Occipital lobe (tissue), 2 donors: ENCODE results near the gene RHBDL1. TPM values are rescaled to one million over a fixed set of nuclear protein-coding genes. Genes with fewer than 3 reads are reported as not detected.

ENCODE experiments used
- DNase-seq: peaks from one replicate; lab custom pipeline; 2025; lab: John Stamatoyannopoulos, UW
- total RNA-seq: library from RNA; depleted of rRNA; stranded (reverse); fragments of >200 nt; gene quantifications from one replicate; pipeline ENCODE4 v1.2.3, GENCODE V29; 2014

RHBDL1 gene
- total RNA-seq, 1 donor from 2014 or later, result 1.4 TPM

DNA sequence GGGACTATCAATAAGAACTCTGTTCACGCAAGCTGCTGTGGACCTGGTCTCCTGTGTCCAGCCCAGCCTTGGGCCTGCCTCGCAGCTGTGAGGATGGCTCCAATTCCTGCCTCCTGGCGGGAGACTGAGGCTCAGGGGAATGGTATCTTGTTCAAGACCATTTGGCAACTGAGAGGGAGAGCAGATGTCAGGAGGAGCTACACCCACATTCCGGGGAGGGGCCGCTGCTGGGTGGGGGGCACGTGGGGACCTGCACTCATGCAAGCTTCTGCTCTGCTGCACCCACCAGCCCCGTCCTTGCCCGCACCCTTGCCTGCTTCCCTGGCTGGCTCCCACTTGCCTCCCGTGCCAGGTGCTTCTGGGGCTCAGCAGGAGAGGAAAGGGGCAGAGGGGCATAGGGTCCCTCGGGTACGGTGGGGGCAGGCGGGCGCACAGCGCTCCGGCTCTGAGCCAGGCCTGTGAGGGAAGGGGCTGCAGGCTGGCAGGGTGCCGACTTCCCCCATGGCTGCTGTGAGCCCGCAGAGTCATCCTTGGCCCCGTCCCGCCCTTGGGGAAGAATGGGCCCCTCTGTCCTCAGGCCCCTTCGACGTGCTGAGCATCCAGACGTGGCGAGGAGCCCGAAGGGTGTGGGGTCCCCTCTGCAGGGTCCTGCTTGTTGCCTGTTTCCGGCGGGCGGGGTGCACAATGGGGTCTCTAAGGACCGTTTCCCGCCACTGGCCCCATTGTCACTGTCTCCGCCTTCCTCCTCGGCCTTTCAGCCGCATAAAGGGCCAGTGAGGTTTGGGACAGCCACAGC lies 42.2 kb downstream of the RHBDL1 start:
- no peak for DNase-seq

- no peak for DNase-seq
Measured at GRCh38 chr16:718389-718788, 42.9 kb downstream of the RHBDL1 start.

DNA sequence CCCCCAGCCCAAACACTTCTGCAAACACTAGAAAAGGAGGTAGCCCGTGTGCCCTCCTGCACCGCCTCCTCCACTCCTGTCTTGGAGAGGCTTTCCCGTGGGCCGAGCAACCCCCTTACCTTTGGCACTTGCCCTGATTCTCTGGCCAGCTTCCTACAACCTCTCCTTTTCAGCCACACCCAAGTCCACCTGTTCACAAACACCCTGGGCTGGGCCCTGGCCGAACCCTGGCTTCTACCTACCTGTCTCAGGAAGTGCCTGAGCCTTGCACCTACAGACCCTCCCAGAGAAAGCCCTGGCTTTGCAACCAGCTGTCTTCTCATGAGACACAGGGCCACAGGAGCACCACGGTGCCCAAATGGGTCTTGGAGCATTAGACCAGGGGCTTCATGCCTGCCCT lies 43.5 kb downstream of the RHBDL1 start:
- DNase-seq, result no peak

DNA sequence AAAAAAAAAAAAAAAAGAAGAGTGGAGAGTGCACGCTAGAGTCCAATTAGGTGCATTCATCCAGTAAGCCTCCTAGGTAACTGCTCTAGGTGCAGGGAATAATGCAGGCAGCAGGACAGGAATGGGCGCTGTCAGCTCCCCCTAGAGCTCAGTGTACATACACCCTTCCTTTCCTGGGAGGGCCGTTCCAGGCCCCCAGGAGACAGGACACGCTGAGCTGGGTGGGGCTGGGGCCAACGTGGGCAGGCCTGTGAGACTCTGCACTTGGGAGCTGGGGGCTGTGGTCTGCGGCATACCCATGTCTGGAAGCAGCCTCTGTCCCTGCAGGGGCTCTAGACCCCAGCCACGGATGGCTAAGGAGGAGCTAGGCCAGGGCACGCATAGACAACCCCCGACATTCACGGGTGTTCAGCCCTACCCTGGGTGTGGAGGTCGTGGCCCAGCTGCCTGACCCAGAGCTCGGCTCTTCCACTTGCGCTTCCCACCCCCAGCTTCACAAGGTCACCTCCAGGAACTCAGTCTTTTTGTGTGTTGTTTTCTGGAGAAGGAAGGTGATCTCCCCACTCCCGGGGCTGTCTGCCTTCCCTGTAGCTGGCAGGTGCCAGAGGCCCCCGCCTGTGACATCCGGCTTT lies 44.5 kb downstream of the RHBDL1 start:
- DNase-seq, result no peak

DNA sequence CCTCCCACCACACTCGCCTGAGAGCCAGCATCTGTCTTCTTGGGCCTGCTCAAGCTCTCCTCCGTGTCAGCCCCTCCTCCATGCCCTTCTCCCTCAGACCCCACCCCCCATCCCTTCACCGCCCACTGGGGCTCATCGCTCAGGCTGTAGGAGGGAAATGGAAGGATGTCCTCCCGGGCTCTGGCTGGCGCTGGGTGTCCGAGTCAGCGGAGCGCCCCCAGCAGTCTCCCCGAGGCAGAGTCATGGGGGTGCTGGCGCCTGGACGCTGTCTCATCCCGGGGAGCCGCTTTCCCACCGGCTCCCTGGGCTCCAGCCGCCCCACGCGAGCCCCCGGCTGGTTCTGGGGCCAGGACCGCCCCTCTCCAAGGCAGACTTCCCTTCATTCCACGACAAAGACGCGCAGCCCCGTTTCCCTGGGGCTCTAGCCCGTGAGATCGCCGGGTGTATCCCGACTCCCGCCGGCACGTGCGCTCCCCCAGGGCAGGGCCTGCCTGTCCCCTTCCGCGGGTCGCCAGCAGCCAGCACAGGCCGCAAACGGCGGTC lies 45.0 kb downstream of the RHBDL1 start:
- peak; percentile 74 for DNase-seq

- peak; percentile 77 for DNase-seq
Measured at GRCh38 chr16:720990-721764, 45.7 kb downstream of the RHBDL1 start, which contains the start of gene ANTKMT. TSS of gene ANTKMT (plus strand) at chr16:721146. CDS start at chr16:721275, 129 bp downstream.

DNA sequence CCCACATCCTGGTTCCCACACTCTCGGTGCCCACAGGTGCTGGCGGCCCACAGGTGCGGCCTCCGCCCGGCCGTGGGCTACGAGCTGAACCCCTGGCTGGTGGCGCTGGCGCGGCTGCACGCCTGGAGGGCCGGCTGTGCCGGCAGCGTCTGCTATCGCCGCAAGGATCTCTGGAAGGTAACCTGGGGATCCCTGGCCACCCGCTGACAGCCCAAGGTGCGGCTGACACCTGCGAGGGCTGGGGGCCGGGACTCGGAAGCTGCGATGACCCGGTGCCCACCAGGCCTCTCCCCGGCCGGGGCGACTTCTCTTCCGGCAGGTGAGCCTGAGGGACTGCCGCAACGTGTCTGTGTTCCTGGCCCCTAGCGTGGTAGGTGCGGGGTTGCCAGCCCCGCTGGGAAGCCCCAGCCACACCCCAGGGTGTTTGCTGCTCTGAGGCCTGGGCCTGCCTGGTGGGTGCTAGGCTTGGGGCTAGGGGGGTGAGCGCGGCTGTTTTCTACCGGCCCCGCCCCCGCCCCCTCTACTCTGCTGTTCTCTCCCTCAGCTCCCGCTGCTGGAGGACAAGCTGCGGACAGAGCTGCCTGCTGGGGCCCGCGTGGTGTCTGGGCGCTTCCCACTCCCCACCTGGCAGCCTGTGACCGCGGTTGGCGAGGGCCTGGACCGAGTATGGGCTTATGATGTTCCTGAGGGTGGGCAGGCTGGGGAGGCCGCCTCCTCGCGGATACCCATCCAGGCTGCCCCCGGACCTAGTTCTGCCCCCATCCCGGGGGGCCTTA lies 46.5 kb downstream of the RHBDL1 start:
- no peak for DNase-seq

GRCh38 chr16:722835-723633 lies 47.6 kb downstream of the RHBDL1 start:
- no peak for DNase-seq

GRCh38 chr16:723695-724094 lies 48.2 kb downstream of the RHBDL1 start:
- DNase-seq, result no peak

DNA sequence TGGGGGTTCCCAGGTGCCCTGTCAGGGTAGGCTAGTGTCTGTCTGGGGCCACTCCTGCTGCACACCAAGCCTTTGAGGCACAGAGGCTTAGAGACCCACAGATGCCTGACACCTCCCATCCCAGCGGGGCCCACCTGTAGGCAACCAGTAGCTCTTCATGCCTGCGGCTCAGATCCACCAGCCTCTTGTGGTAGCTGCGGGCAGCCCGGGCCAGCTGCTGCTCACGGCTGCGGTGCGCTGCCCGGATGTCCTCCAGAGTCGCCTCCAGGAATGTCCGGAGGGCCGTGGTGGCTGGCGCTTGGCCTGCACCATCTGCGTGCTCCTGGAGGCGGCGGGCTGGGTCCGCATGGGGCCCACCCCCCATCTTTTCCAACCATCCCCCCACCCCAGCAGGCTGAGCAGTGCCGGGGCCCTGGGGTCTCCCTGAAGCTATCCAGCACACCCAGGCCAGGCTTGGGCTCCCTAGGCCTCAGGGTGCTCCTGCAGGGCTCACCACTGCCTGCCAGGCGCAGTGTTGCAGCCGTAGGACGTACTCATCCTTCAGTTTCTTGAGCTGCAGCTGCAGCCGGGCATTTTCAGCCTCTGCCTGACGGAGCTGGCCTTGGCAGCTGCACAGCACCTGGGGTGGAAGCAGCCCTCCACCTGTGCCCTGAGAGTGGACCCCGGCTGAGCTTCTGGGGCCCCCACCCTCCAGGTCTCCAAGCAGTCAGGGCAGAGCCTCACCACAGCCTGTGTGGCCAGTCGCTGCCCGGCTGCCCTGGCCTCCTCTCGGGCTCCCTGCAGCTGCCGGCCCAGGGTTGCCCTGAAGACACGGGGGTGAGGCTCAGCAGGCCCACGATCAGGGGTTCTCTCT lies 48.9 kb downstream of the RHBDL1 start:
- DNase-seq, result no peak

DNA sequence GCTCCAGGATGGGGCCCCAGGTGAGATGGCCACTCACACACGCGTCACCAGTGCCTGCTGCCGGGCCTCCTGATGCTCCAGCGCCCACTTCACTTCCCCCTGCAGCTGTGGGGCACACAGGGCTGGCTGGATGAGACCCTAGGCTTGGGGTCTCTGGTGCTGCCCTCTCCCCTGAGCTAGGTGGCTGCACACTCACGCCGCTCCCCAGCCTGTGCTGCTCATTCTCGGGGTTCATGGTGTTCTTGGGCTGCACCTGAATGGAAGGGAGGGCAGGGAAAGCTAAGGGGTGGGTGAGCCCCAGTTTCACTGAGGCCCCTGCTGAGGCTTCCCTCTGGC lies 49.5 kb downstream of the RHBDL1 start:
- no peak for DNase-seq

DNA sequence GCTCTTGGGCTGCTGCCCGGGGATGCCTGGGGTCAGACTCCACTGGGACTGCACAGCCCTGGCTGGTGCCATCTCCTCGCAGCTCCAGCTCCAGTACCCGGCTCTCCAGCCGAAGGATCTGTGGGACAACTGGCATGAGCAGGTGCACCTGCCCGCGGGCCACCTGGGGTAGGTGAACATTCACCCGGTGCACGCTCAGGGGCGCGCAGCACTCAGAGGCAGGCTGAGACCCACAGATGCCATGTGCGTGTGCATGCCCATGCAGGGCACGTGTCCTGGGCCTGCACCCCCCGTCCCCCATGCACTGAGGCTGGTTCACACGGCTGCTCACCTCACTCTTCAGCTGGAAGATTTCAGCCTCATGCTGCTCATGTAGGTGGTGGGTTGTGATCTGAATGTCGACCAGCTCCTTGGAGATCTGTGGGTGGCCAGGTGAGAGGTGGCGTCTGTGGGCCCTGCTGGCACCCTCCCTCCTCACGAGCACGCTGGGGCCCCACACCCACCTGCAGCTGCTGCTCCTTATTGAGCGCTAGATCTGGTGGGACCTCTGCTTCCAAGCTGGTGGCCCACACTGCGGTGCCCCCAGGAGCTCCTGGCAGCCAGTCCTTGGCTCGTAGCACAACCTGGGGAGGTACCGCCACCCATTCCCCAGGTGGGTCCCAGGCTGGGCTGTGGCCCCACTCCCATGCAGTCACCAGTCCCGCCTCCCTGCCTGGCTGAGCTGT lies 50.2 kb downstream of the RHBDL1 start:
- DNase-seq, result no peak

DNA sequence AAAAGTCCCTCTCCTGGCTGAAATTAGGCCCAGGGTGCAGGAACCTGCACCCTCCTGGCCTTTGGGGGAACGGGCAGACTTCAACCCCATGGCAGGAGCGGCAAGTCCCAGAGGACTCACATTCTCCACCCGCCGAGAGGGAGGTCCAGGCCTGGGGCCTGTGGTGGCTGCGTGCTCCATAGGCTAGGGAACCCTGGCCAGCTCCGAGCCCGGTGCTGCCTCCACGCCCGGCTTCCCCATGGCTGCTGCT lies 50.6 kb downstream of the RHBDL1 start:
- no peak for DNase-seq

DNA sequence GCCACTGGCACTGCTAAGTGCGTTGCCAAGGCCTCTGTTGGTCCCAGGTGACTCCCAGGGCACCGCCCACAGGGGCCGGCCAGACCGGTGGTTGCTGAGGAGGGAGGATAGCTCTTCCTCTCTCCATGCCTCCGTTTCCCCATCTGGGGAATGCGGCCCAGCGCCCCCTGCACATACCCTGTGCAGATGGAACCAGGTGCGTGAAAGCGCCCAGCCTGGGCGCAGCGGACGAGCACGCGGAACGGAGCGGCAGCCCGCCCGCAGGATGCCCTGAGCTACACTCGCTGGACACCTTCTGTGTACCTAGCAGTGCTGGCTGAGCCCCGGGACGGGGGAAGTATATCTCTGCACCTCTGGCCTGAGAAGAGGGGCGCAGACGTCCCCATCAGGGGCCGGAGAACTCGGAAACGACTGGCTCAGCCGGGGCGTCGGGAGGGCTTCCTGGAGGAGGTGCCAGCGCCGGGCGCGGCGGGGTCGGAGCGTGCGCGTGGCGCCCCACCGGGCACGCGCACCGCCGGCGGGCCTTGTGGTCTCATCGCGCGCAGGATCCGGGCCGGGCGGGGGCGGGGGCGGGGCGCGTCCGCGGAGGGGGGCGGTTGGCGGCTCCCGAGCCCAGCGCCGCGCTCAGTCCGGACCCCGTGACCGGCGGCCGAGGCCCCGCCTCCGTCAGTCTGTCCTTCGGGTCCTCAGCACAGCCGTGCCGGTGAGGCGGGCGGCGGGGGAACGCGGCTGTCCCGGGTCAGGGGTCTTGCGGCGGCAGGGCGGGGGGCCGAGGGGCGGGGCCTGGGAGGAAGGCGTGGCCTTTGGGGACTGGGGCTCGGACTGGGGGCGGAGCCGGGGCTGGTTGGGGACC lies 51.2 kb downstream of the RHBDL1 start, which contains the start of the genes CCDC78 and HAGHL:
Gene CCDC78, minus strand, starts transcription at position 6 of the 853 bp plus-strand sequence. CDS start 76 bp downstream, outside the sequence.
Gene HAGHL, plus strand, starts transcription at position 669 of the 853 bp plus-strand sequence. CDS start 404 bp downstream, outside the sequence.
- peak; percentile 62 for DNase-seq

DNA sequence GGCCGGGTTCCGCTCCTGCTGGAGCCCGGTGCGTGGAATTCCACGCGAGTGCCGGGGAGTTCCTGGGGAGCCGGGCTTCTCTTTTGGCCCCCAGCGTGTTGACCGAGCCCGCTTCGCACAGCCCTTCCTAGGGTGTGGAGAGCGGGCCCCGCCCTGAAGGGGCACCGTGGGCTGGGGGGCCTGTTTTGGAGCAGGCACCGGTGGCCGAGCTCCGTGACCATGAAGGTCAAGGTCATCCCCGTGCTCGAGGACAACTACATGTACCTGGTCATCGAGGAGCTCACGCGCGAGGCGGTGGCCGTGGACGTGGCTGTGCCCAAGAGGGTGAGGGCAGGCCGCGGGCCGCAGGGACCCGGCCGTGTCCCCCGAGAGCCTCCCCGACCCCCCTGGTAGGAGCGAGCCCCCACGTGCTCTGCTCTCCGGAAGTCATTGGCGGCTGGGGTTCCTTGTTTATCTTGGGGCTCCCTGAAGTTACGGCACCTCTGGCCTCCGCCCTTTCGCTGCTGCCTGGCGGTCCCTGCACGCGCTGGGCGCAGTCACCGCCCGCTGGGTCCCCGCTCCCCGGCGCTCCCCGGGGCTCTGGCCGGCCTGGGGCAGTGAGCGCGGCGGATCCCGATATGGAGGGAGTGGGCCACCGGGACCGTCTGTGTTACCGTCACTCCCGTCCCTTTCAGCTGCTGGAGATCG lies 52.0 kb downstream of the RHBDL1 start:
- no peak for DNase-seq
